H9 (cell line): ENCODE data around the gene IGF1R. TPM values are rescaled to one million over a fixed set of nuclear protein-coding genes. Genes with fewer than 3 reads are reported as not detected.
A peak's percentile ranks its signal among the peaks of the same experiment; 100 is the strongest.

Source experiments
- DNase-seq: peaks from one replicate; pipeline ENCODE4 v3.0.0-alpha.2; 2017
- H2AFZ ChIP-seq: one replicate; pipeline ENCODE4 v1.6.1; 2013; ENCODE audit warnings: mild to moderate bottlenecking, low read length, control low read depth, moderate library complexity
- H2AK5ac ChIP-seq: 2 replicates; pipeline ENCODE4 v1.6.1; 2013; ENCODE audit warnings: low read length, control low read depth, mixed read lengths; ENCODE audit not compliant: insufficient read length
- H2BK120ac ChIP-seq: one replicate; pipeline ENCODE4 v1.6.1; 2013; ENCODE audit warnings: low read depth, mild to moderate bottlenecking, low read length, control low read depth, inconsistent platforms; ENCODE audit not compliant: poor library complexity, severe bottlenecking
- H2BK12ac ChIP-seq: 2 replicates; pipeline ENCODE4 v1.6.1; 2013; ENCODE audit warnings: low read length, control low read depth, mixed read lengths, low read depth; ENCODE audit not compliant: insufficient read length
- H2BK15ac ChIP-seq: 2 replicates; pipeline ENCODE4 v1.6.1; 2013; ENCODE audit warnings: low read depth, low read length, control low read depth
- H2BK20ac ChIP-seq: one replicate; pipeline ENCODE4 v1.6.1; 2013; ENCODE audit warnings: low read depth, mild to moderate bottlenecking, low read length, control low read depth, inconsistent platforms; ENCODE audit not compliant: poor library complexity, severe bottlenecking
- H2BK5ac ChIP-seq: 2 replicates; pipeline ENCODE4 v1.6.1; 2013; ENCODE audit warnings: low read length, control low read depth, mixed read lengths; ENCODE audit not compliant: insufficient read length
- H3K14ac ChIP-seq: 2 replicates; pipeline ENCODE4 v1.6.1; 2013; ENCODE audit warnings: low read length, control low read depth; ENCODE audit not compliant: insufficient read depth
- H3K18ac ChIP-seq: 2 replicates; pipeline ENCODE4 v1.6.1; 2013; ENCODE audit warnings: low read depth, mild to moderate bottlenecking, mixed read lengths, low read length, control low read depth; ENCODE audit not compliant: insufficient read length
- H3K23ac ChIP-seq: 2 replicates; pipeline ENCODE4 v1.6.1; 2013; ENCODE audit warnings: low read length, control low read depth, mixed read lengths, low read depth; ENCODE audit not compliant: insufficient read length
- H3K23me2 ChIP-seq: 2 replicates; pipeline ENCODE4 v1.6.1; 2013; ENCODE audit warnings: low read depth, mild to moderate bottlenecking, mixed read lengths, low read length, control low read depth; ENCODE audit not compliant: insufficient read length, poor library complexity, severe bottlenecking
- H3K27ac ChIP-seq: 2 replicates; pipeline ENCODE4 v1.5.1; 2013; ENCODE audit warnings: low read length, control low read depth, mixed read lengths, low read depth; ENCODE audit not compliant: insufficient read length
- H3K27me3 ChIP-seq: 2 replicates; pipeline ENCODE4 v1.6.1; 2013; ENCODE audit warnings: low read length, control low read depth, inconsistent platforms; ENCODE audit not compliant: insufficient read depth
- H3K4ac ChIP-seq: 2 replicates; pipeline ENCODE4 v1.6.1; 2013; ENCODE audit warnings: low read depth, mild to moderate bottlenecking, control low read depth, inconsistent platforms, low read length, moderate library complexity
- H3K4me1 ChIP-seq: 2 replicates; pipeline ENCODE4 v1.6.1; 2013; ENCODE audit warnings: low read length, control low read depth, inconsistent platforms; ENCODE audit not compliant: insufficient read depth
- H3K4me2 ChIP-seq: 2 replicates; pipeline ENCODE4 v1.6.1; 2013; ENCODE audit warnings: low read length, control low read depth, mixed read lengths; ENCODE audit not compliant: insufficient read length, insufficient read depth
- H3K56ac ChIP-seq: 2 replicates; pipeline ENCODE4 v1.6.1; 2013; ENCODE audit warnings: low read depth, mild to moderate bottlenecking, mixed read lengths, low read length, control low read depth; ENCODE audit not compliant: insufficient read length
- H3K79me1 ChIP-seq: 2 replicates; pipeline ENCODE4 v1.6.1; 2013; ENCODE audit warnings: low read depth, mild to moderate bottlenecking, moderate library complexity, low read length, control low read depth, inconsistent platforms; ENCODE audit not compliant: insufficient read depth, poor library complexity, severe bottlenecking
- H3K79me2 ChIP-seq: 2 replicates; pipeline ENCODE4 v1.6.1; 2013; ENCODE audit warnings: low read length, control low read depth, inconsistent platforms; ENCODE audit not compliant: insufficient read depth
- H3K9ac ChIP-seq: 2 replicates; pipeline ENCODE4 v1.6.1; 2013; ENCODE audit warnings: low read length, control low read depth, mixed read lengths; ENCODE audit not compliant: insufficient read length; ENCODE audit errors: extremely low read depth
- H3K9me3 ChIP-seq: one replicate; pipeline ENCODE4 v1.6.1; 2013; ENCODE audit warnings: low read depth, low read length, inconsistent platforms; ENCODE audit not compliant: control insufficient read depth
- H3T11ph ChIP-seq: one replicate; pipeline ENCODE4 v1.6.1; 2013; ENCODE audit warnings: mild to moderate bottlenecking, low read length, control low read depth, inconsistent platforms
- H4K20me1 ChIP-seq: one replicate; pipeline ENCODE4 v1.6.1; 2013; ENCODE audit not compliant: control insufficient read depth, insufficient read length, insufficient read depth
- H4K5ac ChIP-seq: 2 replicates; pipeline ENCODE4 v1.6.1; 2013; ENCODE audit warnings: low read depth, mild to moderate bottlenecking, mixed read lengths, low read length, control low read depth; ENCODE audit not compliant: insufficient read length
- H4K8ac ChIP-seq: replicated peaks from 2 replicates; pipeline ENCODE4 v1.6.1; 2013; ENCODE audit warnings: low read length, control low read depth, mixed read lengths, low read depth; ENCODE audit not compliant: insufficient read length
- H4K91ac ChIP-seq: 2 replicates; pipeline ENCODE4 v1.6.1; 2013; ENCODE audit warnings: low read depth, mild to moderate bottlenecking, moderate library complexity, mixed read lengths, low read length, control low read depth; ENCODE audit not compliant: insufficient read length
- H3K27ac Mint-ChIP-seq, 3 experiments: 2 replicates in 2 of 3; 3 replicates in 1 of 3; pipeline ENCODE4 v1.8.0; 2020 to 2021; ENCODE audit warnings: mixed read lengths in 3 of 3, mild to moderate bottlenecking in 1 of 3, moderate library complexity in 1 of 3
- H3K27me3 Mint-ChIP-seq: 2 replicates; pipeline ENCODE4 v1.8.0; 2021; ENCODE audit warnings: low read depth, mild to moderate bottlenecking, moderate library complexity, mixed read lengths
- H3K36me3 Mint-ChIP-seq, 3 experiments: 2 replicates in 2 of 3; 3 replicates in 1 of 3; pipeline ENCODE4 v1.8.0; 2020 to 2021; ENCODE audit warnings: low read depth in 3 of 3, mixed read lengths in 3 of 3; ENCODE audit not compliant: insufficient read depth in 1 of 3
- H3K4me1 Mint-ChIP-seq, 2 experiments: 2 replicates each; pipeline ENCODE4 v1.8.0; 2020; ENCODE audit warnings: mixed read lengths in 2 of 2
- H3K4me3 Mint-ChIP-seq, 2 experiments: 2 replicates in 1 of 2; 3 replicates in 1 of 2; pipeline ENCODE4 v1.8.0; 2020 to 2021; ENCODE audit warnings: mild to moderate bottlenecking in 2 of 2, mixed read lengths in 2 of 2, moderate library complexity in 1 of 2
- H3K9me3 Mint-ChIP-seq, 2 experiments: 2 replicates in 1 of 2; 3 replicates in 1 of 2; pipeline ENCODE4 v1.8.0; 2020; ENCODE audit warnings: mild to moderate bottlenecking in 2 of 2, mixed read lengths in 2 of 2, moderate library complexity in 1 of 2
- CTCF ChIP-seq: fragments of 200-600 bp; sonication (generic); conservative IDR thresholded peaks from 3 replicates; pipeline ENCODE4 v1.8.0; 2021; ENCODE audit warnings: antibody characterized with exemption, mild to moderate bottlenecking
- WGBS: extraction: QIAGEN DNeasy Blood & Tissue Kit; methylation state at CpG from one replicate; pipeline ENCODE4 v1.1.7; 2013; ENCODE audit warnings: missing lambda C conversion rate, low lambda C conversion rate, mixed read lengths; ENCODE audit not compliant: insufficient read length; ENCODE audit errors: extremely low coverage; 5-methylcytosine and 5-hydroxymethylcytosine counted together
- total RNA-seq: library from RNA; stranded (reverse); gene quantifications from 2 replicates; pipeline ENCODE4 v1.2.1, GENCODE V29; 2021

The IGF1R gene
- total RNA-seq, 1 experiment from 2014 or later = 70.0 TPM

GRCh38 chr15:98676586-98677270, 28.4 kb downstream of the IGF1R start:
- no peak overlapping the region for H3K4me3 Mint-ChIP-seq
- Histone ChIP-seq H4K91ac (no peak overlapping the region), H3K4ac (no peak overlapping the region), H3K14ac (no peak overlapping the region), H4K5ac (no peak overlapping the region), H2BK15ac (no peak overlapping the region), H3K27ac (no peak overlapping the region), H3K79me1 (peaks cover 3% of the 10 kb centered on the region), H2BK20ac (no peak overlapping the region), H4K20me1 (no peaks in the 10 kb centered on the region), H4K8ac (no peak overlapping the region), H3K4me2 (no peak overlapping the region), H2BK5ac (no peak overlapping the region), H3K4me1 (peaks cover 11% of the 10 kb centered on the region), H3K9me3 (no peaks in the 10 kb centered on the region), H3K23ac (no peak overlapping the region), H3K9ac (no peak overlapping the region), H2BK12ac (no peak overlapping the region), H3T11ph (no peak overlapping the region), H3K79me2 (peaks cover 56% of the 10 kb centered on the region), H3K56ac (no peak overlapping the region), H3K23me2 (no peaks in the 10 kb centered on the region), H2BK120ac (no peak overlapping the region), H3K18ac (no peak overlapping the region), H2AK5ac (no peak overlapping the region), H3K27me3 (no peaks in the 10 kb centered on the region), H2AFZ (no peak overlapping the region)
- H3K4me1 Mint-ChIP-seq = peaks cover 37 to 45% of the 10 kb centered on the region in 2 experiments
- H3K36me3 Mint-ChIP-seq = peaks cover 0 to 4% (median 3%) of the 10 kb centered on the region in 3 experiments; a peak in 3 of 7 replicates
- peak overlapping the region in 2 of 3 experiments; percentile 46; a peak in 3 of 7 replicates for H3K27ac Mint-ChIP-seq
- no peaks in the 10 kb centered on the region for H3K9me3 Mint-ChIP-seq
- TF ChIP-seq CTCF = no peak
- H3K27me3 Mint-ChIP-seq = no peaks in the 10 kb centered on the region
- no CpG with 5 or more reads among the region's 7 CpGs for WGBS
- DNase-seq = no peak
